Left lobe of liver (tissue), 2 donors: ENCODE measurements around the gene CTNNA3. TPM values are rescaled to one million over a fixed set of nuclear protein-coding genes. Genes with fewer than 3 reads are reported as not detected.

ENCODE experiments used
- ATAC-seq: fragments of 200-7000 bp; cut with Tn5 transposase; one replicate; pipeline ENCODE4 v1.9.1; 2020; ENCODE audit warnings: mild to moderate bottlenecking, moderate library complexity
- DNase-seq: peaks from one replicate; pipeline ENCODE4 v3.0.0-alpha.2; 2020; ENCODE audit warnings: low spot score
- total RNA-seq: library from RNA; stranded (reverse); gene quantifications from one replicate; pipeline ENCODE4 v1.2.1, GENCODE V29; 2021
- donor health status: DM: no; HTN: no; CAD: no; lungs with moderate emphysema.
- donor health status: DM: no; HTN: yes; CAD: no.

The CTNNA3 gene
- total RNA-seq, 1 donor from 2014 or later, result 1.5 TPM

- ATAC-seq, result peak; percentile 52
- no peak for DNase-seq
Measured at GRCh38 chr10:66214721-66215404, 1481.1 kb downstream of the CTNNA3 start.

- ATAC-seq (no peak), DNase-seq (no peak)
Measured at GRCh38 chr10:66209025-66209424, 1487.0 kb downstream of the CTNNA3 start.

- no peak for DNase-seq
- ATAC-seq, result no peak
Measured at GRCh38 chr10:66204838-66205237, 1491.2 kb downstream of the CTNNA3 start.

- DNase-seq (no peak), ATAC-seq (peak; percentile 70)
Measured at GRCh38 chr10:66202101-66202500, 1493.9 kb downstream of the CTNNA3 start.

GRCh38 chr10:66192162-66192831, 1503.7 kb downstream of the CTNNA3 start:
- DNase-seq (no peak), ATAC-seq (peak; percentile 83)

- ATAC-seq, result no peak
- DNase-seq, result no peak
Measured at GRCh38 chr10:66190413-66190812, 1505.6 kb downstream of the CTNNA3 start.

- ATAC-seq (no peak), DNase-seq (no peak)
Measured at GRCh38 chr10:66189271-66189670, 1506.7 kb downstream of the CTNNA3 start.

- no peak for DNase-seq
- no peak for ATAC-seq
Measured at GRCh38 chr10:66187053-66187733, 1508.8 kb downstream of the CTNNA3 start.

- ATAC-seq, result no peak
- DNase-seq, result no peak
Measured at GRCh38 chr10:66183028-66183427, 1513.0 kb downstream of the CTNNA3 start.

- peak; percentile 97 for ATAC-seq
- DNase-seq, result no peak
Measured at GRCh38 chr10:66180581-66181318, 1515.2 kb downstream of the CTNNA3 start.

GRCh38 chr10:66180021-66180420, 1516.0 kb downstream of the CTNNA3 start:
- DNase-seq (no peak), ATAC-seq (no peak)

- ATAC-seq (peak; percentile 45), DNase-seq (no peak)
Measured at GRCh38 chr10:66176772-66177171, 1519.2 kb downstream of the CTNNA3 start.

- no peak for ATAC-seq
Measured at GRCh38 chr10:66167816-66168215, 1528.2 kb downstream of the CTNNA3 start.

GRCh38 chr10:66162560-66163143, 1533.3 kb downstream of the CTNNA3 start:
- no peak for ATAC-seq
- no peak for DNase-seq

More at GRCh38 chr10:66167816-66168215, 1528.2 kb downstream of the CTNNA3 start:
- DNase-seq, result no peak

GRCh38 chr10:66151346-66151745, 1544.6 kb downstream of the CTNNA3 start:
- ATAC-seq (no peak), DNase-seq (no peak)

- no peak for ATAC-seq
- no peak for DNase-seq
Measured at GRCh38 chr10:66148312-66148711, 1547.7 kb downstream of the CTNNA3 start.

GRCh38 chr10:66144016-66144415, 1552.0 kb downstream of the CTNNA3 start:
- no peak for DNase-seq
- no peak for ATAC-seq

- DNase-seq, result no peak
- no peak for ATAC-seq
Measured at GRCh38 chr10:66102756-66103155, 1593.2 kb downstream of the CTNNA3 start.

GRCh38 chr10:66098595-66099480, 1597.2 kb downstream of the CTNNA3 start:
- ATAC-seq (no peak), DNase-seq (no peak)

- no peak for ATAC-seq
- DNase-seq, result no peak
Measured at GRCh38 chr10:66095610-66096009, 1600.4 kb downstream of the CTNNA3 start.
